ENCODE data around the gene RIPOR2.

DNA sequence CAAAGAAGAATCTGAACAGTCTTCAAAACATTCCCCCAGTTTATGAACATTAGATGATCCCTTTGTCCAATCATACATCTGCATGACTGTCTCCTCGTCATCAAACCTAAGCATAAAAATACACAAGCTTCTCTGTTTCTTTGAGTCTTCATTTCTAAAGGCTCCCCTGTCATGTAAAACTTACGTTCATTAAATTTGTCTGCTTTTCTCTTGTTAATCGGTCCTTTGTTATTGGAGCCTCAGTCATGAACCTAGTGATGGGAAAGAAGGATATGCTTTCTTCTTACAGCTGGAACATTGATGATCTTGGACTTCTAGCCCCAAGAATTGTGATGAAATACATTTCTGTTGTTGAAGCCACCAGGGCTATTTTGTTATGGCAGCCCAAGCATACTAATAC lies 18.0 kb upstream of the RIPOR2 start:
- TF ChIP-seq, protein P1, sequence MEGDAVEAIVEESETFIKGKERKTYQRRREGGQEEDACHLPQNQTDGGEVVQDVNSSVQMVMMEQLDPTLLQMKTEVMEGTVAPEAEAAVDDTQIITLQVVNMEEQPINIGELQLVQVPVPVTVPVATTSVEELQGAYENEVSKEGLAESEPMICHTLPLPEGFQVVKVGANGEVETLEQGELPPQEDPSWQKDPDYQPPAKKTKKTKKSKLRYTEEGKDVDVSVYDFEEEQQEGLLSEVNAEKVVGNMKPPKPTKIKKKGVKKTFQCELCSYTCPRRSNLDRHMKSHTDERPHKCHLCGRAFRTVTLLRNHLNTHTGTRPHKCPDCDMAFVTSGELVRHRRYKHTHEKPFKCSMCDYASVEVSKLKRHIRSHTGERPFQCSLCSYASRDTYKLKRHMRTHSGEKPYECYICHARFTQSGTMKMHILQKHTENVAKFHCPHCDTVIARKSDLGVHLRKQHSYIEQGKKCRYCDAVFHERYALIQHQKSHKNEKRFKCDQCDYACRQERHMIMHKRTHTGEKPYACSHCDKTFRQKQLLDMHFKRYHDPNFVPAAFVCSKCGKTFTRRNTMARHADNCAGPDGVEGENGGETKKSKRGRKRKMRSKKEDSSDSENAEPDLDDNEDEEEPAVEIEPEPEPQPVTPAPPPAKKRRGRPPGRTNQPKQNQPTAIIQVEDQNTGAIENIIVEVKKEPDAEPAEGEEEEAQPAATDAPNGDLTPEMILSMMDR (IDR thresholded peaks at IDR 0.05; ENCODE audit: low read depth, low read length) = no peak
- TF ChIP-seq EZH2phosphoT487 (IDR thresholded peaks at IDR 0.05; ENCODE audit: low read depth) = no peak

Data from OCI-LY3 (cell line).